Lower leg skin (tissue), 3 donors: ENCODE measurements around the gene MYG1.

Source experiments
- CTCF ChIP-seq, 3 donors: fragments of 450-650 bp; IDR thresholded peaks; one replicate each; pipeline ENCODE4 v1.5.1; 2016; ENCODE audit warnings: antibody characterized with exemption in 3 of 3, mild to moderate bottlenecking in 3 of 3, moderate library complexity in 2 of 3
- POLR2A ChIP-seq, 2 donors: fragments of 450-650 bp; IDR thresholded peaks; one replicate each; pipeline ENCODE4 v1.6.1; 2016 to 2017; ENCODE audit warnings: antibody characterized with exemption in 2 of 2, mild to moderate bottlenecking in 1 of 2, moderate library complexity in 1 of 2

- TF ChIP-seq CTCF (IDR thresholded peaks at IDR 0.05) (no peak), POLR2A (IDR thresholded peaks at IDR 0.05) (no peak)
Measured at GRCh38 chr12:53340398-53340797, 40.9 kb downstream of the MYG1 start.
